Astrocyte (in vitro differentiated cells and primary cell): ENCODE data around the gene TUFM. TPM values are rescaled to one million over a fixed set of nuclear protein-coding genes. Genes with fewer than 3 reads are reported as not detected.
A peak's percentile ranks its signal among the peaks of the same experiment; 100 is the strongest.

Source experiments
- DNase-seq: peaks from one replicate; pipeline ENCODE4 v3.0.0-alpha.2; 2010; ENCODE audit warnings: low read depth
- FAIRE-seq: peaks from 2 replicates; lab custom pipeline; 2011; peaks lifted over from hg19 to GRCh38; lab: Jason Lieb, UNC
- H2AFZ ChIP-seq: 2 replicates; pipeline ENCODE4 v1.6.0; 2012; ENCODE audit warnings: low read depth, low read length, inconsistent platforms
- H3K27ac ChIP-seq: 2 replicates; pipeline ENCODE4 v1.5.1; 2011; ENCODE audit warnings: low read depth, low read length, inconsistent platforms
- H3K27me3 ChIP-seq: 2 replicates; pipeline ENCODE4 v1.6.0; 2011; ENCODE audit warnings: low read length, inconsistent platforms; ENCODE audit not compliant: insufficient read depth
- H3K36me3 ChIP-seq: 2 replicates; pipeline ENCODE4 v1.5.1; 2011; ENCODE audit warnings: low read length, inconsistent platforms; ENCODE audit not compliant: insufficient read depth
- H3K4me1 ChIP-seq: 2 replicates; pipeline ENCODE4 v1.5.1; 2011; ENCODE audit warnings: low read length, inconsistent platforms; ENCODE audit not compliant: insufficient read depth
- H3K4me2 ChIP-seq: 2 replicates; pipeline ENCODE4 v1.6.0; 2012; ENCODE audit warnings: low read length, inconsistent platforms
- H3K4me3 ChIP-seq: 2 replicates; pipeline ENCODE4 v1.5.1; 2011; ENCODE audit warnings: low read depth, mild to moderate bottlenecking, low read length, inconsistent platforms; ENCODE audit not compliant: insufficient read depth
- H3K79me2 ChIP-seq: 2 replicates; pipeline ENCODE4 v1.6.0; 2012; ENCODE audit warnings: mild to moderate bottlenecking, low read length, inconsistent platforms; ENCODE audit not compliant: insufficient read depth
- H3K9ac ChIP-seq: 2 replicates; pipeline ENCODE4 v1.6.0; 2012; ENCODE audit warnings: mild to moderate bottlenecking, low read length, inconsistent platforms
- H3K9me3 ChIP-seq: 2 replicates; pipeline ENCODE4 v1.5.1; 2012; ENCODE audit warnings: low read depth, mild to moderate bottlenecking, low read length, inconsistent platforms; ENCODE audit not compliant: insufficient read depth
- H4K20me1 ChIP-seq: 2 replicates; pipeline ENCODE4 v1.6.0; 2012; ENCODE audit warnings: low read length, inconsistent platforms; ENCODE audit not compliant: insufficient read depth
- H3K27ac Mint-ChIP-seq: one replicate; pipeline ENCODE4 v1.8.0; 2021; ENCODE audit warnings: mild to moderate bottlenecking, mixed read lengths; ENCODE audit not compliant: unreplicated experiment
- H3K27me3 Mint-ChIP-seq: one replicate; pipeline ENCODE4 v1.8.0; 2021; ENCODE audit warnings: low read depth, mixed read lengths; ENCODE audit not compliant: unreplicated experiment
- H3K36me3 Mint-ChIP-seq: one replicate; pipeline ENCODE4 v1.8.0; 2021; ENCODE audit warnings: low read depth, mixed read lengths; ENCODE audit not compliant: unreplicated experiment
- H3K4me1 Mint-ChIP-seq: one replicate; pipeline ENCODE4 v1.8.0; 2021; ENCODE audit warnings: low read depth, mixed read lengths; ENCODE audit not compliant: unreplicated experiment
- H3K4me3 Mint-ChIP-seq: one replicate; pipeline ENCODE4 v1.8.0; 2021; ENCODE audit warnings: mild to moderate bottlenecking, moderate library complexity, mixed read lengths; ENCODE audit not compliant: unreplicated experiment
- H3K9me3 Mint-ChIP-seq: one replicate; pipeline ENCODE4 v1.8.0; 2021; ENCODE audit warnings: mild to moderate bottlenecking, mixed read lengths; ENCODE audit not compliant: unreplicated experiment
- EZH2 ChIP-seq: IDR thresholded peaks from 2 replicates; pipeline ENCODE4 v1.6.1; 2012; ENCODE audit warnings: mild to moderate bottlenecking, low read length, inconsistent platforms; ENCODE audit not compliant: insufficient read depth
- total RNA-seq: library from RNA; stranded (reverse); gene quantifications from 2 replicates; pipeline ENCODE4 v1.2.1, GENCODE V29; 2021
- TF ChIP-seq, protein P1 (sequence below): IDR thresholded peaks from 2 replicates; pipeline ENCODE4 v1.5.1; 2011; ENCODE audit warnings: low read depth, mild to moderate bottlenecking, inconsistent platforms, low read length, moderate library complexity; ENCODE audit not compliant: insufficient read depth

The TUFM gene
- total RNA-seq, 1 donor from 2014 or later, result 147 TPM

- no peaks in the 10 kb centered on the region for H3K9me3 ChIP-seq
- no peaks in the 10 kb centered on the region for H4K20me1 ChIP-seq
- H3K9ac ChIP-seq, result no peak overlapping the region
- Mint-ChIP-seq H3K27ac (peak overlapping the region; percentile 34), H3K9me3 (no peaks in the 10 kb centered on the region), H3K36me3 (peaks cover 5% of the 10 kb centered on the region), H3K27me3 (peaks cover 13% of the 10 kb centered on the region), H3K4me1 (peaks cover 2% of the 10 kb centered on the region), H3K4me3 (peak overlapping the region; percentile 73)
- no peaks in the 10 kb centered on the region for H3K27me3 ChIP-seq
- no peak overlapping the region for H3K4me2 ChIP-seq
- no peaks in the 10 kb centered on the region for H3K36me3 ChIP-seq
- H3K4me3 ChIP-seq, result no peak overlapping the region
- H3K27ac ChIP-seq, result no peak overlapping the region
- peaks cover 13% of the 10 kb centered on the region for H3K4me1 ChIP-seq
- TF ChIP-seq EZH2, result no peak
- TF ChIP-seq, protein P1, sequence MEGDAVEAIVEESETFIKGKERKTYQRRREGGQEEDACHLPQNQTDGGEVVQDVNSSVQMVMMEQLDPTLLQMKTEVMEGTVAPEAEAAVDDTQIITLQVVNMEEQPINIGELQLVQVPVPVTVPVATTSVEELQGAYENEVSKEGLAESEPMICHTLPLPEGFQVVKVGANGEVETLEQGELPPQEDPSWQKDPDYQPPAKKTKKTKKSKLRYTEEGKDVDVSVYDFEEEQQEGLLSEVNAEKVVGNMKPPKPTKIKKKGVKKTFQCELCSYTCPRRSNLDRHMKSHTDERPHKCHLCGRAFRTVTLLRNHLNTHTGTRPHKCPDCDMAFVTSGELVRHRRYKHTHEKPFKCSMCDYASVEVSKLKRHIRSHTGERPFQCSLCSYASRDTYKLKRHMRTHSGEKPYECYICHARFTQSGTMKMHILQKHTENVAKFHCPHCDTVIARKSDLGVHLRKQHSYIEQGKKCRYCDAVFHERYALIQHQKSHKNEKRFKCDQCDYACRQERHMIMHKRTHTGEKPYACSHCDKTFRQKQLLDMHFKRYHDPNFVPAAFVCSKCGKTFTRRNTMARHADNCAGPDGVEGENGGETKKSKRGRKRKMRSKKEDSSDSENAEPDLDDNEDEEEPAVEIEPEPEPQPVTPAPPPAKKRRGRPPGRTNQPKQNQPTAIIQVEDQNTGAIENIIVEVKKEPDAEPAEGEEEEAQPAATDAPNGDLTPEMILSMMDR, result no peak
- no peak overlapping the region for H2AFZ ChIP-seq
- no peak for DNase-seq
- H3K79me2 ChIP-seq, result no peaks in the 10 kb centered on the region
- no peak for FAIRE-seq
Observed at GRCh38 chr16:28880955-28881354, 34.8 kb upstream of the TUFM start.

- peak overlapping the region; percentile 98 for H3K4me2 ChIP-seq
- DNase-seq (no peak), FAIRE-seq (no peak)
- Mint-ChIP-seq H3K27me3 (peaks cover 13% of the 10 kb centered on the region), H3K27ac (peak overlapping the region; percentile 34), H3K4me1 (peaks cover 2% of the 10 kb centered on the region), H3K9me3 (no peaks in the 10 kb centered on the region), H3K4me3 (peak overlapping the region; percentile 73), H3K36me3 (peaks cover 5% of the 10 kb centered on the region)
- peak overlapping the region; percentile 85 for H2AFZ ChIP-seq
- no peaks in the 10 kb centered on the region for H4K20me1 ChIP-seq
- no peak overlapping the region for H3K4me3 ChIP-seq
- TF ChIP-seq, protein P1, result no peak
- no peak for TF ChIP-seq EZH2
- H3K9ac ChIP-seq, result no peak overlapping the region
- no peak overlapping the region for H3K27ac ChIP-seq
- no peaks in the 10 kb centered on the region for H3K9me3 ChIP-seq
- H3K79me2 ChIP-seq, result no peaks in the 10 kb centered on the region
- H3K4me1 ChIP-seq, result peaks cover 13% of the 10 kb centered on the region
- no peaks in the 10 kb centered on the region for H3K27me3 ChIP-seq
- H3K36me3 ChIP-seq, result no peaks in the 10 kb centered on the region
Observed at GRCh38 chr16:28880589-28880915, 34.4 kb upstream of the TUFM start.

- H3K27ac ChIP-seq, result no peak overlapping the region
Observed at GRCh38 chr16:28879841-28880588, 33.9 kb upstream of the TUFM start.

More at GRCh38 chr16:28879841-28880588, 33.9 kb upstream of the TUFM start:
- Histone ChIP-seq H3K36me3 (no peaks in the 10 kb centered on the region), H3K4me2 (peak overlapping the region; percentile 98), H3K27me3 (no peaks in the 10 kb centered on the region), H3K79me2 (no peaks in the 10 kb centered on the region), H2AFZ (peak overlapping the region; percentile 85), H3K4me1 (peaks cover 13% of the 10 kb centered on the region), H3K9ac (peak overlapping the region; percentile 81), H3K4me3 (peak overlapping the region; percentile 78), H3K9me3 (no peaks in the 10 kb centered on the region), H4K20me1 (no peaks in the 10 kb centered on the region)
- no peak for TF ChIP-seq EZH2
- TF ChIP-seq, protein P1, result no peak
- Mint-ChIP-seq H3K4me1 (peaks cover 2% of the 10 kb centered on the region), H3K36me3 (peaks cover 5% of the 10 kb centered on the region), H3K27me3 (peaks cover 13% of the 10 kb centered on the region), H3K9me3 (no peaks in the 10 kb centered on the region), H3K4me3 (peak overlapping the region; percentile 88), H3K27ac (no peak overlapping the region)
- FAIRE-seq, result no peak
- peak; percentile 51 for DNase-seq
